ENCODE results near the gene CST2.

- TF ChIP-seq CTCF (IDR thresholded peaks at IDR 0.05; ENCODE audit: insufficient read depth, low read length, poor library complexity, severe bottlenecking) = no peak
- no peak for TF ChIP-seq EZH2phosphoT487 (conservative IDR thresholded peaks at IDR 0.05; ENCODE audit: low read length)
Observed at GRCh38 chr20:23869520-23869919, 43.0 kb upstream of the CST2 start.

Data from SU-DHL-6 (cell line).